ENCODE data around the gene INKA2. TPM values are rescaled to one million over a fixed set of nuclear protein-coding genes. Genes with fewer than 3 reads are reported as not detected.

INKA2 gene
- total RNA-seq, 1 experiment from 2014 or later = 12.3 TPM

GRCh38 chr1:111695801-111696200 is 43.4 kb downstream of the INKA2 start:
- H2BK120ac ChIP-seq (ENCODE audit: low read depth, low read length, poor library complexity, severe bottlenecking) = no peak overlapping the region
- no peaks in the 10 kb centered on the region for H3K9me3 ChIP-seq (ENCODE audit: control insufficient read depth, low read depth, low read length)
- H3K79me1 ChIP-seq (ENCODE audit: insufficient read depth, low read depth, low read length, poor library complexity, severe bottlenecking) = no peaks in the 10 kb centered on the region
- H3K27ac Mint-ChIP-seq = no peak overlapping the region
- H4K8ac ChIP-seq (replicated peaks; ENCODE audit: insufficient read length, low read depth, low read length) = no peak overlapping the region
- H3K27me3 ChIP-seq (ENCODE audit: insufficient read depth, low read length) = no peaks in the 10 kb centered on the region
- H3K56ac ChIP-seq (ENCODE audit: insufficient read length, low read depth, low read length) = no peak overlapping the region
- H3K9me3 Mint-ChIP-seq = no peaks in the 10 kb centered on the region
- H2AK5ac ChIP-seq (ENCODE audit: insufficient read length, low read length) = no peak overlapping the region
- H3K4me3 Mint-ChIP-seq = no peak overlapping the region
- H3K4me1 Mint-ChIP-seq = no peaks in the 10 kb centered on the region
- H2AFZ ChIP-seq (ENCODE audit: low read length) = no peak overlapping the region
- no peak overlapping the region for H2BK12ac ChIP-seq (ENCODE audit: insufficient read length, low read depth, low read length)
- no peak overlapping the region for H4K91ac ChIP-seq (ENCODE audit: insufficient read length, low read depth, low read length)
- H3K23ac ChIP-seq (ENCODE audit: insufficient read length, low read depth, low read length) = no peak overlapping the region
- H3K27ac ChIP-seq (ENCODE audit: insufficient read length, low read depth, low read length) = no peak overlapping the region
- H2BK20ac ChIP-seq (ENCODE audit: low read depth, low read length, poor library complexity, severe bottlenecking) = no peak overlapping the region
- H3K23me2 ChIP-seq (ENCODE audit: insufficient read length, low read depth, low read length, poor library complexity, severe bottlenecking) = no peaks in the 10 kb centered on the region
- no peak overlapping the region for H3K14ac ChIP-seq (ENCODE audit: insufficient read depth, low read length)
- TF ChIP-seq CTCF (conservative IDR thresholded peaks at IDR 0.05) = no peak
- H4K5ac ChIP-seq (ENCODE audit: insufficient read length, low read depth, low read length) = no peak overlapping the region
- H3K36me3 Mint-ChIP-seq (ENCODE audit: insufficient read depth in 1 of 3, low read depth in 3 of 3) = peaks cover 11 to 32% (median 26%) of the 10 kb centered on the region in 3 experiments; a peak in 5 of 7 replicates
- no peaks in the 10 kb centered on the region for H3K79me2 ChIP-seq (ENCODE audit: insufficient read depth, low read length)
- no peak overlapping the region for H3K9ac ChIP-seq (ENCODE audit: extremely low read depth, insufficient read length, low read length)
- no peak overlapping the region for H3K18ac ChIP-seq (ENCODE audit: insufficient read length, low read depth, low read length)
- H3K27me3 Mint-ChIP-seq (ENCODE audit: low read depth) = no peaks in the 10 kb centered on the region
- H3K4ac ChIP-seq (ENCODE audit: low read depth, low read length) = no peak overlapping the region
- H4K20me1 ChIP-seq (ENCODE audit: control insufficient read depth, insufficient read depth, insufficient read length) = no peaks in the 10 kb centered on the region
- H3T11ph ChIP-seq (ENCODE audit: low read length) = no peak overlapping the region
- H2BK5ac ChIP-seq (ENCODE audit: insufficient read length, low read length) = no peak overlapping the region
- H3K4me2 ChIP-seq (ENCODE audit: insufficient read depth, insufficient read length, low read length) = no peak overlapping the region
- no peaks in the 10 kb centered on the region for H3K4me1 ChIP-seq (ENCODE audit: insufficient read depth, low read length)
- whole genome bisulfite sequencing (ENCODE audit: extremely low coverage, insufficient read length, low lambda C conversion rate) = no CpG with 5 or more reads among the region's 1 CpG
- DNase-seq = no peak
- H2BK15ac ChIP-seq (ENCODE audit: low read depth, low read length) = no peak overlapping the region
